Neuronal stem cell (in vitro differentiated cells): ENCODE measurements around the gene MBNL3.

Experiments
- DNase-seq: peaks from one replicate; pipeline ENCODE4 v3.0.0-alpha.2; 2013; ENCODE audit warnings: low spot score
- H2AFZ ChIP-seq: one replicate; pipeline ENCODE4 v1.6.1; 2013; ENCODE audit warnings: mild to moderate bottlenecking, low read length, inconsistent platforms
- H2AK5ac ChIP-seq: 2 replicates; pipeline ENCODE4 v1.6.1; 2013; ENCODE audit warnings: low read depth, mild to moderate bottlenecking, inconsistent platforms, low read length, moderate library complexity, mixed read lengths
- H2BK120ac ChIP-seq: 2 replicates; pipeline ENCODE4 v1.6.1; 2013; ENCODE audit warnings: low read depth, mild to moderate bottlenecking, inconsistent platforms, low read length, moderate library complexity, mixed read lengths
- H2BK12ac ChIP-seq: one replicate; pipeline ENCODE4 v1.6.1; 2013; ENCODE audit warnings: low read length, inconsistent platforms
- H2BK15ac ChIP-seq: 2 replicates; pipeline ENCODE4 v1.6.1; 2013; ENCODE audit warnings: mild to moderate bottlenecking, low read length, inconsistent platforms, mixed read lengths
- H2BK5ac ChIP-seq: one replicate; pipeline ENCODE4 v1.6.1; 2013; ENCODE audit warnings: inconsistent platforms, mild to moderate bottlenecking, low read length, moderate library complexity
- H3K14ac ChIP-seq: one replicate; pipeline ENCODE4 v1.6.1; 2013; ENCODE audit warnings: low read length, inconsistent platforms
- H3K18ac ChIP-seq: 2 replicates; pipeline ENCODE4 v1.6.1; 2013; ENCODE audit warnings: low read length, inconsistent platforms
- H3K23ac ChIP-seq: 2 replicates; pipeline ENCODE4 v1.6.1; 2013; ENCODE audit warnings: low read depth, mild to moderate bottlenecking, mixed read lengths, low read length, inconsistent platforms; ENCODE audit not compliant: poor library complexity
- H3K27ac ChIP-seq: replicated peaks from 3 replicates; pipeline ENCODE4 v1.5.1; 2013; ENCODE audit warnings: low read length, inconsistent platforms
- H3K27me3 ChIP-seq, 3 experiments: 2 replicates each; pipeline ENCODE4 v1.6.1; 2013; ENCODE audit warnings: low read length in 3 of 3, mild to moderate bottlenecking in 2 of 3, inconsistent platforms in 1 of 3, low read depth in 1 of 3, mixed read lengths in 1 of 3, moderate library complexity in 1 of 3; ENCODE audit not compliant: control insufficient read depth in 3 of 3, insufficient read depth in 3 of 3
- H3K36me3 ChIP-seq, 2 donors: replicated peaks in 1 of 2; 2 replicates each; pipeline ENCODE4 v1.6.1; 2013; ENCODE audit warnings: low read length in 2 of 2; ENCODE audit not compliant: control insufficient read depth in 2 of 2, insufficient read depth in 2 of 2
- H3K4ac ChIP-seq: 2 replicates; pipeline ENCODE4 v1.6.1; 2013; ENCODE audit warnings: inconsistent platforms, mild to moderate bottlenecking, low read length, moderate library complexity
- H3K4me1 ChIP-seq, 2 donors: 1 replicate in 1 of 2; 2 replicates in 1 of 2; pipeline ENCODE4 v1.6.1; 2013; ENCODE audit warnings: low read length in 2 of 2, low read depth in 1 of 2; ENCODE audit not compliant: control insufficient read depth in 2 of 2, insufficient read depth in 1 of 2
- H3K4me2 ChIP-seq: one replicate; pipeline ENCODE4 v1.6.1; 2013; ENCODE audit warnings: mild to moderate bottlenecking, low read length, inconsistent platforms; ENCODE audit not compliant: insufficient read depth, poor library complexity, severe bottlenecking
- H3K4me3 ChIP-seq, 2 donors: 2 replicates each; pipeline ENCODE4 v1.5.1; 2013; ENCODE audit warnings: low read length in 2 of 2, mild to moderate bottlenecking in 2 of 2, inconsistent platforms in 1 of 2, moderate library complexity in 1 of 2
- H3K79me1 ChIP-seq: one replicate; pipeline ENCODE4 v1.6.1; 2013; ENCODE audit warnings: low read depth, mild to moderate bottlenecking, inconsistent platforms, low read length, moderate library complexity
- H3K9ac ChIP-seq: one replicate; pipeline ENCODE4 v1.6.1; 2013; ENCODE audit warnings: mild to moderate bottlenecking, low read depth, low read length, inconsistent platforms; ENCODE audit not compliant: poor library complexity
- H3K9me3 ChIP-seq, 2 donors: replicated peaks in 1 of 2; 2 replicates each; pipeline versions ENCODE3 to v1.6.1; 2013; ENCODE audit warnings: low read length in 2 of 2, mild to moderate bottlenecking in 2 of 2, inconsistent platforms in 1 of 2, low read depth in 1 of 2, mixed read lengths in 1 of 2, moderate library complexity in 1 of 2; ENCODE audit not compliant: control insufficient read depth in 2 of 2, insufficient read depth in 1 of 2
- H4K8ac ChIP-seq: one replicate; pipeline ENCODE4 v1.6.1; 2013; ENCODE audit warnings: low read depth, mild to moderate bottlenecking, inconsistent platforms, low read length, moderate library complexity
- H4K91ac ChIP-seq: one replicate; pipeline ENCODE4 v1.6.1; 2013; ENCODE audit warnings: low read length, low read depth, mild to moderate bottlenecking, inconsistent platforms; ENCODE audit not compliant: poor library complexity
- whole genome bisulfite sequencing, 2 donors: extraction: QIAGEN DNeasy Blood & Tissue Kit; methylation state at CpG; one replicate each; pipeline ENCODE4 v1.1.7; 2013; ENCODE audit warnings: missing lambda C conversion rate in 2 of 2, mixed read lengths in 1 of 2; ENCODE audit not compliant: insufficient read length in 2 of 2, insufficient replicate concordance in 1 of 2; ENCODE audit errors: extremely low coverage in 2 of 2; 5-methylcytosine and 5-hydroxymethylcytosine counted together

Gene MBNL3

DNA sequence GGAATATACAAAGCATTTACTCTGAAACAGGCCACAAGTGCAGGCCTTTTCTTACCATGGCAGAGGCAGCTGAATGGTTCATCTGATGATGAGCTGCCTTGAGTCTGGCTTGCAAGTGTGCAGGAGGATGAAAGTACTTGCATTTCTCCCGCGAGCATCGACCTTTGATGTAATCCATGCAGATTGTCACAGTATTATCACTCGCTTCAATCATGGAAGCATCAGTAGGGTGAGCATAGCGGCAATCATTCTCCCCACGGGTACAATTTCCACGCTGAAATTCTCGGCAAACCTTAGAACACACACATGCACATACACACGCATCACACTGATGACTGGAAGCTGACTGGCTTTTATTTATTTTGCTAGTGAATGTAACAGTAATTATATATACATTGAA lies 98.0 kb downstream of the MBNL3 start:
- Histone ChIP-seq H2BK12ac (no peak overlapping the region), H2AK5ac (no peak overlapping the region), H4K91ac (no peak overlapping the region), H3K23ac (no peak overlapping the region), H3K36me3 (peaks cover 0 to 4% of the 10 kb centered on the region in 2 donors), H2BK120ac (no peak overlapping the region), H3K27me3 (no peaks in the 10 kb centered on the region), H3K4me2 (no peak overlapping the region), H2AFZ (no peak overlapping the region), H3K14ac (no peak overlapping the region), H2BK15ac (no peak overlapping the region), H3K9ac (no peak overlapping the region), H3K4ac (no peak overlapping the region), H3K4me3 (no peak overlapping the region), H4K8ac (no peak overlapping the region), H3K18ac (no peak overlapping the region), H3K27ac (no peak overlapping the region), H2BK5ac (no peak overlapping the region), H3K4me1 (no peaks in the 10 kb centered on the region), H3K9me3 (no peaks in the 10 kb centered on the region), H3K79me1 (no peaks in the 10 kb centered on the region)
- DNase-seq = no peak
- WGBS, 2 donors = no CpG with 5 or more reads among the region's 9 CpGs

GRCh38 chrX:132389480-132389879 lies 99.4 kb downstream of the MBNL3 start:
- peaks cover 0 to 4% of the 10 kb centered on the region in 2 donors for H3K36me3 ChIP-seq
- H3K4me1 ChIP-seq = no peaks in the 10 kb centered on the region
- H3K9ac ChIP-seq = no peak overlapping the region
- no peak overlapping the region for H3K23ac ChIP-seq
- no peak overlapping the region for H3K14ac ChIP-seq
- no peak overlapping the region for H4K8ac ChIP-seq
- no peak overlapping the region for H2BK12ac ChIP-seq
- H2AFZ ChIP-seq = no peak overlapping the region
- no CpG with 5 or more reads among the region's 2 CpGs for WGBS, 2 donors
- H3K9me3 ChIP-seq = no peaks in the 10 kb centered on the region
- H3K4me3 ChIP-seq = no peak overlapping the region
- no peak for DNase-seq
- no peak overlapping the region for H4K91ac ChIP-seq
- H3K4me2 ChIP-seq = no peak overlapping the region
- no peak overlapping the region for H3K27ac ChIP-seq
- no peak overlapping the region for H2BK15ac ChIP-seq
- no peak overlapping the region for H3K4ac ChIP-seq
- no peak overlapping the region for H2BK5ac ChIP-seq
- H3K18ac ChIP-seq = no peak overlapping the region
- H3K27me3 ChIP-seq = no peaks in the 10 kb centered on the region
- no peaks in the 10 kb centered on the region for H3K79me1 ChIP-seq
- no peak overlapping the region for H2AK5ac ChIP-seq
- no peak overlapping the region for H2BK120ac ChIP-seq

GRCh38 chrX:132388371-132388770 lies 100.5 kb downstream of the MBNL3 start:
- no peak overlapping the region for H3K4me2 ChIP-seq
- no peak overlapping the region for H2AFZ ChIP-seq
- no peak overlapping the region for H3K4ac ChIP-seq
- H2BK15ac ChIP-seq = no peak overlapping the region
- no peaks in the 10 kb centered on the region for H3K27me3 ChIP-seq
- peaks cover 0 to 4% of the 10 kb centered on the region in 2 donors for H3K36me3 ChIP-seq
- H3K18ac ChIP-seq = no peak overlapping the region
- H2BK12ac ChIP-seq = no peak overlapping the region
- no CpG with 5 or more reads among the region's 3 CpGs for WGBS, 2 donors
- no peak overlapping the region for H3K27ac ChIP-seq
- H4K91ac ChIP-seq = no peak overlapping the region
- no peak overlapping the region for H3K14ac ChIP-seq
- no peak overlapping the region for H3K23ac ChIP-seq
- H2AK5ac ChIP-seq = no peak overlapping the region
- no peaks in the 10 kb centered on the region for H3K79me1 ChIP-seq
- no peaks in the 10 kb centered on the region for H3K9me3 ChIP-seq
- H4K8ac ChIP-seq = no peak overlapping the region
- H2BK120ac ChIP-seq = no peak overlapping the region
- no peak overlapping the region for H3K9ac ChIP-seq
- H3K4me1 ChIP-seq = no peaks in the 10 kb centered on the region
- DNase-seq = no peak
- no peak overlapping the region for H3K4me3 ChIP-seq
- H2BK5ac ChIP-seq = no peak overlapping the region

DNA sequence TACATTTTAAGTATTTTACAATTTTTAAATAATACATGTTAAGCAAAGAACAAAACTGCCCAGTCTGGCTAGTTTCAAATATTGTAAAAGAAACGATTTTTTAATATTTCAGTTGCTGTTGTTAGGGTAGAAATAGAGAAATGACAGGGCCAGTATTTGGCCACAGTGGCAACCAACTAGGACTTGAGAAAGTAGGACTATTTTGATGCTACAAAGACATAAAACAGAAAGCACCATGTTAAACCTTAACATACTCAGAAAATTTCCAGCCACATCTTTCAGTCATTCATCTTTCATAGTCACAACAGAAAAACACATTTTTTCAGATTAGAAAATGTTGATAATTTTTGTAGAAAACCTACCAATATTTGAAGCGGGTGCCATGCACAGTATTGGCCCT lies 104.5 kb downstream of the MBNL3 start:
- DNase-seq = no peak
- H3K79me1 ChIP-seq = no peaks in the 10 kb centered on the region
- no peak overlapping the region for H2AFZ ChIP-seq
- no peak overlapping the region for H4K91ac ChIP-seq
- no peaks in the 10 kb centered on the region for H3K4me1 ChIP-seq
- no peak overlapping the region for H2BK12ac ChIP-seq
- H3K4ac ChIP-seq = no peak overlapping the region
- peaks cover 0 to 3% of the 10 kb centered on the region in 2 donors for H3K36me3 ChIP-seq
- no peak overlapping the region for H4K8ac ChIP-seq
- no peak overlapping the region for H3K4me2 ChIP-seq
- H2BK15ac ChIP-seq = no peak overlapping the region
- no peak overlapping the region for H3K14ac ChIP-seq
- WGBS, 2 donors = no CpG with 5 or more reads among the region's 2 CpGs
- no peak overlapping the region for H3K23ac ChIP-seq
- no peaks in the 10 kb centered on the region for H3K27me3 ChIP-seq
- H3K27ac ChIP-seq = no peak overlapping the region
- no peak overlapping the region for H3K4me3 ChIP-seq
- no peak overlapping the region for H2BK120ac ChIP-seq
- H3K18ac ChIP-seq = no peak overlapping the region
- H3K9me3 ChIP-seq = no peaks in the 10 kb centered on the region
- no peak overlapping the region for H2AK5ac ChIP-seq
- H2BK5ac ChIP-seq = no peak overlapping the region
- no peak overlapping the region for H3K9ac ChIP-seq
